Right atrium auricular region (tissue), 2 donors: ENCODE results near the gene CEBPZOS. TPM values are rescaled to one million over a fixed set of nuclear protein-coding genes. Genes with fewer than 3 reads are reported as not detected.

Experiments used
- DNase-seq: peaks from one replicate; pipeline ENCODE4 v3.0.0-alpha.2; 2019; ENCODE audit warnings: low spot score
- H3K27ac ChIP-seq, 2 donors: fragments of 200-600 bp; sonication (generic); 1 replicate in 1 of 2; 2 replicates in 1 of 2; pipeline ENCODE4 v1.5.1; 2016 to 2019
- H3K27me3 ChIP-seq, 2 donors: fragments of 200-600 bp; sonication (generic); one replicate each; pipeline versions ENCODE4 v1.5.1 to v1.6.0; 2017 to 2019
- H3K36me3 ChIP-seq: fragments of 200-600 bp; sonication (generic); one replicate; pipeline ENCODE4 v1.5.1; 2016
- H3K4me1 ChIP-seq, 2 donors: fragments of 200-600 bp; sonication (generic); one replicate each; pipeline versions ENCODE4 v1.5.1 to v1.6.0; 2017 to 2019
- H3K4me3 ChIP-seq, 2 donors: fragments of 200-600 bp; sonication (generic); 1 replicate in 1 of 2; 2 replicates in 1 of 2; pipeline ENCODE4 v1.5.1; 2017 to 2019; ENCODE audit warnings: mild to moderate bottlenecking in 1 of 2, moderate library complexity in 1 of 2
- H3K9me3 ChIP-seq, 2 donors: fragments of 200-600 bp; sonication (generic); one replicate each; pipeline ENCODE4 v1.5.1; 2019
- CTCF ChIP-seq, 2 donors: fragments of 200-600 bp; sonication (generic); IDR thresholded peaks; one replicate each; pipeline ENCODE4 v1.5.1; 2019; ENCODE audit warnings: antibody characterized with exemption in 2 of 2
- total RNA-seq, 2 donors: library from RNA; depleted of rRNA; stranded (reverse); fragments of >200 nt; gene quantifications; one replicate each; pipeline ENCODE4 v1.1.0, GENCODE V29; 2016

CEBPZOS gene
- total RNA-seq: 10 to 100 TPM; 21.1 to 37.9 TPM

- no peak for TF ChIP-seq CTCF (IDR thresholded peaks at IDR 0.05)
Measured at GRCh38 chr2:37196320-37197195, at the start of gene CEBPZOS. Gene CEBPZOS (plus strand): TSS chr2:37196496. CDS start chr2:37199705, 3,209 bp downstream.

GRCh38 chr2:37148325-37148724, 48.0 kb upstream of the CEBPZOS start:
- Histone ChIP-seq H3K27me3 (no peaks in the 10 kb centered on the region), H3K4me3 (no peak overlapping the region), H3K27ac (no peak overlapping the region), H3K4me1 (no peaks in the 10 kb centered on the region), H3K9me3 (no peaks in the 10 kb centered on the region), H3K36me3 (peaks cover 44% of the 10 kb centered on the region)
- no peak for DNase-seq
- TF ChIP-seq CTCF (IDR thresholded peaks at IDR 0.05): no peak

More at GRCh38 chr2:37196320-37197195, at the start of gene CEBPZOS:
- H3K27me3 ChIP-seq: no peaks in the 10 kb centered on the region
- no peaks in the 10 kb centered on the region for H3K9me3 ChIP-seq
- H3K4me1 ChIP-seq: peaks cover 0 to 12% of the 10 kb centered on the region in 2 donors
- H3K36me3 ChIP-seq: peaks cover 12% of the 10 kb centered on the region
- peak within 1 kb of the TSS; percentile 81 to 84 for H3K4me3 ChIP-seq
- DNase-seq: peak; percentile 87
- peak within 1 kb of the TSS; percentile 88 to 91 for H3K27ac ChIP-seq

DNA sequence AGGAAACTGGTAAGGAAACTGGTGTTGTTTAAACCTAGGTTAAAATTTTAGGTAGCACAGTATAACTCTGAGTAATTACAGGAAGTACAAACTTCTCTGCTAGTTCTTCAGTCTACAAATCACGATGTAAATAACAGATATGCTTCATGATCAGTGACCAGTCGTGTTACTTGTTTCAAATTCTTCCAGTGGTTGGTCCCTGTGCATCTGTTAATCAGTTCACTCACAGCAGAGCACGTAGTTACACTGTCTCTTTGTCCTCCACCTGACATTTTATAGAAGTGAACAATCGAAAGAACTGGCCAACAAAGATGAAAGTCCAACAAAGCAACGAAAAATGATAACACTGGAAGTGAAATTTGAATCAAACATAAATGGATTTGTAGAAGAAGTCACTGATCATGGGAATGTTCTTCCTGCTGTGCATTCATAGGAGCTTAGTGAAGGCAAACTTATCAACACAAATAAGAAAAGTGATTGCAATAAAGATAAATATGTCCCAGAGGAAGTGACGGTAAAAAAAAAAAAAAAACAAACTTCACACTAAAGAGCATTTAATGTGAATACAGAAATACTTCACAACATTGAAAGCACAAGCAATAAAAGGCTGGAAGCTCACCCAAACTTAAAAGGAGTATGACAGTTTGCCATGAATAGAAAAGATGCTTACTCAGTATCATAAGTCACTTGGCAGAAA, 46.5 kb upstream of the CEBPZOS start:
- Histone ChIP-seq H3K9me3 (no peaks in the 10 kb centered on the region), H3K4me3 (no peak overlapping the region), H3K36me3 (peaks cover 31% of the 10 kb centered on the region), H3K27ac (no peak overlapping the region), H3K4me1 (no peaks in the 10 kb centered on the region), H3K27me3 (no peaks in the 10 kb centered on the region)
- TF ChIP-seq CTCF (IDR thresholded peaks at IDR 0.05): no peak
- DNase-seq: no peak

DNA sequence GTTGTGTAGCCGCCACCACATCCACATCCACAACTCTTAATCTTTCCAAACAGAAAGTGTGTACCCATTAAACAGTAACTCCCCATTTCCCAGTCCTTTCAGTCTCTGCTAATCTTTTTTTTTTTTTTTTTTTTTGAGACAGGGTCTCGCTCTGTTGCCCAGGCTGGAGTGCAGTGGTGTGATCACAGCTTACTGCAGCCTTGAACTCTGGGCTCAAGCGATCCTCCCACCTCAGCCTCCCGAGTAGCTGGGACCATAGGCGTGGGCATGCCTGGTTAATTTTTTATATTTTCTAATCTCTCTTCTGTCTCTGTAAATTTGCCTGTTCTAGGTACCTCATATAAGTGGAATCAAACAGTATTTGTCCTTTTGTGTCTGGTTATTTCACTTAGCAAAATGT, 43.1 kb upstream of the CEBPZOS start:
- no peak overlapping the region for H3K4me3 ChIP-seq
- peaks cover 0 to 18% of the 10 kb centered on the region in 2 donors for H3K4me1 ChIP-seq
- no peak for TF ChIP-seq CTCF (IDR thresholded peaks at IDR 0.05)
- no peak overlapping the region for H3K27ac ChIP-seq
- no peak for DNase-seq
- no peaks in the 10 kb centered on the region for H3K27me3 ChIP-seq
- H3K36me3 ChIP-seq: no peaks in the 10 kb centered on the region
- H3K9me3 ChIP-seq: no peaks in the 10 kb centered on the region

GRCh38 chr2:37154785-37155184, 41.5 kb upstream of the CEBPZOS start:
- H3K27me3 ChIP-seq: no peaks in the 10 kb centered on the region
- H3K9me3 ChIP-seq: no peaks in the 10 kb centered on the region
- no peak overlapping the region for H3K27ac ChIP-seq
- no peak overlapping the region for H3K4me3 ChIP-seq
- TF ChIP-seq CTCF (IDR thresholded peaks at IDR 0.05): no peak
- no peak for DNase-seq
- peaks cover 0 to 18% of the 10 kb centered on the region in 2 donors for H3K4me1 ChIP-seq
- no peaks in the 10 kb centered on the region for H3K36me3 ChIP-seq
